ENCODE results near the gene VRK3. TPM values are rescaled to one million over a fixed set of nuclear protein-coding genes. Genes with fewer than 3 reads are reported as not detected.

VRK3 gene
- total and polyA plus RNA-seq, 5 experiments from 2014 or later, result 73.4 to 106 (median 91.8) TPM

GRCh38 chr19:50001775-50002174, 23.4 kb downstream of the VRK3 start:
- Mint-ChIP-seq H3K27ac (no peak overlapping the region), H3K9me3 (no peaks in the 10 kb centered on the region), H3K4me3 (no peak overlapping the region), H3K4me1 (peaks cover 6 to 27% (median 13%) of the 10 kb centered on the region in 4 donors), H3K27me3 (no peaks in the 10 kb centered on the region), H3K36me3 (peaks cover 0 to 75% (median 12%) of the 10 kb centered on the region in 3 donors)
- POLR2A ChIA-PET, result no interaction called here
- DNase-seq (no peak), ATAC-seq (no peak)

- ATAC-seq (no peak), DNase-seq (no peak)
- Mint-ChIP-seq H3K27ac (no peak overlapping the region), H3K4me3 (no peak overlapping the region), H3K9me3 (no peaks in the 10 kb centered on the region), H3K36me3 (peaks cover 0 to 73% (median 11%) of the 10 kb centered on the region in 3 donors), H3K4me1 (peaks cover 6 to 27% (median 12%) of the 10 kb centered on the region in 4 donors), H3K27me3 (no peaks in the 10 kb centered on the region)
- POLR2A ChIA-PET, result no interaction called here
Measured at GRCh38 chr19:50000841-50001557, 24.2 kb downstream of the VRK3 start.

GRCh38 chr19:50000038-50000840, 24.9 kb downstream of the VRK3 start:
- Mint-ChIP-seq H3K9me3 (no peaks in the 10 kb centered on the region), H3K27ac (no peak overlapping the region), H3K4me3 (no peak overlapping the region), H3K27me3 (no peaks in the 10 kb centered on the region), H3K36me3 (peaks cover 0 to 74% (median 11%) of the 10 kb centered on the region in 3 donors), H3K4me1 (peaks cover 6 to 27% (median 12%) of the 10 kb centered on the region in 4 donors)
- POLR2A ChIA-PET, result no interaction called here
- ATAC-seq (no peak), DNase-seq (no peak)

GRCh38 chr19:49999371-50000010, 25.7 kb downstream of the VRK3 start:
- ATAC-seq, result no peak
- peaks cover 5 to 21% (median 9%) of the 10 kb centered on the region in 4 donors for H3K4me1 Mint-ChIP-seq
- no peak for DNase-seq
- H3K27ac Mint-ChIP-seq, result peak overlapping the region in 1 of 10 donors; percentile 67
- POLR2A ChIA-PET, result no interaction called here
- H3K27me3 Mint-ChIP-seq, result no peaks in the 10 kb centered on the region
- peaks cover 0 to 76% (median 15%) of the 10 kb centered on the region in 3 donors for H3K36me3 Mint-ChIP-seq
- no peaks in the 10 kb centered on the region for H3K9me3 Mint-ChIP-seq
- H3K4me3 Mint-ChIP-seq, result no peak overlapping the region

- Mint-ChIP-seq H3K9me3 (no peaks in the 10 kb centered on the region), H3K4me1 (peaks cover 0 to 7% (median 4%) of the 10 kb centered on the region in 4 donors), H3K27me3 (no peaks in the 10 kb centered on the region), H3K36me3 (peaks cover 0 to 74% (median 15%) of the 10 kb centered on the region in 3 donors), H3K4me3 (no peak overlapping the region), H3K27ac (peak overlapping the region in 2 of 10 donors; percentile 27 to 65)
- POLR2A ChIA-PET, result no interaction called here
- DNase-seq (peak in 3 of 10 donors; percentile 17 to 21 (median 20)), ATAC-seq (peak; percentile 50 to 65)
Measured at GRCh38 chr19:49997709-49998108, 27.5 kb downstream of the VRK3 start.

GRCh38 chr19:49988433-49988832, 36.7 kb downstream of the VRK3 start:
- DNase-seq (peak in 1 of 10 donors; percentile 15), ATAC-seq (no peak)
- Mint-ChIP-seq H3K4me3 (peak overlapping the region in 1 of 10 donors; percentile 26), H3K27ac (no peak overlapping the region), H3K4me1 (peaks cover 0 to 3% (median 1%) of the 10 kb centered on the region in 4 donors), H3K27me3 (no peaks in the 10 kb centered on the region), H3K9me3 (peaks cover 0 to 4% (median 0%) of the 10 kb centered on the region in 9 donors), H3K36me3 (peaks cover 6 to 69% (median 23%) of the 10 kb centered on the region in 3 donors)
- POLR2A ChIA-PET, result interaction anchor here (1.2 kb wide), 1 partner anchor 59 kb away, joined by 3 read pairs; the partner anchor contains the start of genes ATF5 and NUP62

- Mint-ChIP-seq H3K4me1 (peaks cover 0 to 3% (median 1%) of the 10 kb centered on the region in 4 donors), H3K27ac (no peak overlapping the region), H3K36me3 (peaks cover 6 to 66% (median 23%) of the 10 kb centered on the region in 3 donors), H3K9me3 (peaks cover 0 to 4% (median 0%) of the 10 kb centered on the region in 9 donors), H3K27me3 (no peaks in the 10 kb centered on the region), H3K4me3 (no peak overlapping the region)
- no peak for DNase-seq
- no peak for ATAC-seq
- POLR2A ChIA-PET, result interaction anchor here (1.2 kb wide), 1 partner anchor 59 kb away, joined by 3 read pairs; the partner anchor contains the start of genes ATF5 and NUP62
Measured at GRCh38 chr19:49988007-49988406, 37.2 kb downstream of the VRK3 start.

GRCh38 chr19:49987159-49987698, 37.9 kb downstream of the VRK3 start:
- Mint-ChIP-seq H3K9me3 (peaks cover 0 to 4% (median 0%) of the 10 kb centered on the region in 9 donors), H3K4me1 (peaks cover 0 to 6% (median 2%) of the 10 kb centered on the region in 4 donors), H3K36me3 (peaks cover 6 to 59% (median 17%) of the 10 kb centered on the region in 3 donors), H3K4me3 (peak overlapping the region in 1 of 10 donors; percentile 25), H3K27me3 (no peaks in the 10 kb centered on the region), H3K27ac (peak overlapping the region in 4 of 10 donors; percentile 26 to 57 (median 40))
- ATAC-seq, result peak; percentile 77 to 81
- DNase-seq, result peak; percentile 66 to 91 (median 78)
- POLR2A ChIA-PET, result interaction anchor here (0.6 to 1.2 kb wide), 2 partner anchors 58 to 168 kb away, joined by 3 read pairs; partner anchors contain the start of genes ATF5 and NUP62

- DNase-seq (peak in 1 of 10 donors; percentile 6), ATAC-seq (no peak)
- POLR2A ChIA-PET, result no interaction called here
- H3K36me3 Mint-ChIP-seq, result peaks cover 5 to 56% (median 21%) of the 10 kb centered on the region in 3 donors
- peaks cover 0 to 4% (median 0%) of the 10 kb centered on the region in 9 donors for H3K9me3 Mint-ChIP-seq
- H3K27ac Mint-ChIP-seq, result no peak overlapping the region
- H3K4me3 Mint-ChIP-seq, result no peak overlapping the region
- H3K4me1 Mint-ChIP-seq, result peaks cover 0 to 6% (median 2%) of the 10 kb centered on the region in 4 donors
- no peaks in the 10 kb centered on the region for H3K27me3 Mint-ChIP-seq
Measured at GRCh38 chr19:49986354-49986753, 38.8 kb downstream of the VRK3 start.

GRCh38 chr19:49985871-49986270, 39.3 kb downstream of the VRK3 start:
- Mint-ChIP-seq H3K36me3 (peaks cover under 1 to 54% (median 21%) of the 10 kb centered on the region in 3 donors), H3K27me3 (no peaks in the 10 kb centered on the region), H3K27ac (no peak overlapping the region), H3K4me3 (no peak overlapping the region), H3K9me3 (peaks cover 0 to 4% (median 0%) of the 10 kb centered on the region in 9 donors), H3K4me1 (peaks cover 0 to 6% (median 2%) of the 10 kb centered on the region in 4 donors)
- ATAC-seq (no peak), DNase-seq (no peak)
- POLR2A ChIA-PET, result no interaction called here

- no peak overlapping the region for H3K27ac Mint-ChIP-seq
- peaks cover 0 to 55% (median 19%) of the 10 kb centered on the region in 3 donors for H3K36me3 Mint-ChIP-seq
- ATAC-seq (no peak), DNase-seq (peak in 1 of 10 donors; percentile 43)
- H3K9me3 Mint-ChIP-seq, result peaks cover 0 to 4% (median 0%) of the 10 kb centered on the region in 9 donors
- no peak overlapping the region for H3K4me3 Mint-ChIP-seq
- POLR2A ChIA-PET, result interaction anchor here (1.1 to 1.5 kb wide), 2 partner anchors 46 to 55 kb away, joined by 3 to 9 read pairs; partner anchors contain the start of genes ATF5 and NUP62
- peaks cover 0 to 6% (median 2%) of the 10 kb centered on the region in 4 donors for H3K4me1 Mint-ChIP-seq
- no peaks in the 10 kb centered on the region for H3K27me3 Mint-ChIP-seq
Measured at GRCh38 chr19:49984491-49984890, 40.7 kb downstream of the VRK3 start.
